ENCODE measurements around the gene ZC3HAV1L.

DNA sequence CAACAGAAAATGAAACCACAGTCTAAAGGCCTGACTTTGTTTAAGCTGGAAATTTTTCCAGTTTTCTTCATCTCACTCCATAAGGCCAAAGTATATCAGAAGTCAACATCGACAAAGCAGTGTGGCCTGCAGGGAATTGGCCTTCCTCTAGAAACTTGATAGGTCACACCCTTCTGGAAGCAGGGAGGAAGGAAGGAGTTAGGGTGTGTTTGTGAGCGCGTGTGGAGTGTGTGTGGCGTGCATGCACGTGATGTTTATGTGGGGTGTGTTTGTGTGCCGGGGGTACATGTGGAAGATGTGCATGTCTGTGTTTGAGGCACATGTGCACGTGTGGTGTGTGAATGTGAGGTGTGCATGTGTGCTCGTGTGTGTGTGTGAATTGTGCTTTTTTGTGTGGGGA, 45.1 kb upstream of the ZC3HAV1L start:
- TF ChIP-seq RAD21 (IDR thresholded peaks at IDR 0.05; ENCODE audit: low read depth) (no peak), TAF1 (IDR thresholded peaks at IDR 0.05; ENCODE audit: low read depth) (no peak), FOXM1 (IDR thresholded peaks at IDR 0.05; ENCODE audit: borderline replicate concordance, low read depth) (no peak), ZBTB7A (IDR thresholded peaks at IDR 0.05; ENCODE audit: low read depth) (no peak), YY1 (IDR thresholded peaks at IDR 0.05; ENCODE audit: low read depth) (no peak)
- TF ChIP-seq, protein P1, sequence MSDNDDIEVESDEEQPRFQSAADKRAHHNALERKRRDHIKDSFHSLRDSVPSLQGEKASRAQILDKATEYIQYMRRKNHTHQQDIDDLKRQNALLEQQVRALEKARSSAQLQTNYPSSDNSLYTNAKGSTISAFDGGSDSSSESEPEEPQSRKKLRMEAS (IDR thresholded peaks at IDR 0.05): no peak

All from Ishikawa (cell line).